ENCODE data around the gene MSH5.
A peak's percentile ranks its signal among the peaks of the same experiment; 100 is the strongest.

Gene MSH5

GRCh38 chr6:31713465-31713864 lies 26.3 kb upstream of the MSH5 start:
- DNase-seq (ENCODE audit: low read depth in 2 of 2) = no peak

GRCh38 chr6:31713991-31714684 lies 25.7 kb upstream of the MSH5 start:
- DNase-seq (ENCODE audit: low read depth in 2 of 2) = no peak

- no peak for DNase-seq (ENCODE audit: low read depth in 2 of 2)
Measured at GRCh38 chr6:31715022-31715958, 24.5 kb upstream of the MSH5 start, which contains the start of gene LY6G6D. Gene LY6G6D, plus strand, starts transcription at chr6:31715348. Its CDS starts 8 bp downstream, at chr6:31715356.

- no peak for DNase-seq (ENCODE audit: low read depth in 2 of 2)
Measured at GRCh38 chr6:31717499-31718222, 22.1 kb upstream of the MSH5 start.

- no peak for DNase-seq (ENCODE audit: low read depth in 2 of 2)
Measured at GRCh38 chr6:31718265-31718664, 21.5 kb upstream of the MSH5 start.

DNA sequence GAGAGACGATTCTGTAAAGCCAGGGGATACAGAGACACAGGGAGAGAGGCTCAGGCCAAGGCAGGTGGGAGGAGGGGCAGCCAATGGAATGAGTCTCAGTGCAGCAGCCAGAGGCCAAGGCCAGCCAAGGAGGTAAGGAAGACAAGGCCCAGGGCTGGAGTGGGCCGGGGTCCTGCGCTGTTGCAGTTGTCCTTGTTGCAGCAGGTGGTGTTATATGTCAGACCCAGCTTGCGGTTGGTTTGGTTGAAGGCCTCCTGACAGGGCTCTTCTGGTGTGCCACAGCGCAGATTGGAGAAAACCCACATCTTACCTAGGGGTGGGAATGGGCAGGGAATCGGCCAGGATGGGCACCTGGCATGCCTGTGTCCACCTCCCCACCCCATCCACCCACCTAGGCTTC lies 20.8 kb upstream of the MSH5 start:
- DNase-seq (ENCODE audit: low read depth in 2 of 2) = no peak

DNA sequence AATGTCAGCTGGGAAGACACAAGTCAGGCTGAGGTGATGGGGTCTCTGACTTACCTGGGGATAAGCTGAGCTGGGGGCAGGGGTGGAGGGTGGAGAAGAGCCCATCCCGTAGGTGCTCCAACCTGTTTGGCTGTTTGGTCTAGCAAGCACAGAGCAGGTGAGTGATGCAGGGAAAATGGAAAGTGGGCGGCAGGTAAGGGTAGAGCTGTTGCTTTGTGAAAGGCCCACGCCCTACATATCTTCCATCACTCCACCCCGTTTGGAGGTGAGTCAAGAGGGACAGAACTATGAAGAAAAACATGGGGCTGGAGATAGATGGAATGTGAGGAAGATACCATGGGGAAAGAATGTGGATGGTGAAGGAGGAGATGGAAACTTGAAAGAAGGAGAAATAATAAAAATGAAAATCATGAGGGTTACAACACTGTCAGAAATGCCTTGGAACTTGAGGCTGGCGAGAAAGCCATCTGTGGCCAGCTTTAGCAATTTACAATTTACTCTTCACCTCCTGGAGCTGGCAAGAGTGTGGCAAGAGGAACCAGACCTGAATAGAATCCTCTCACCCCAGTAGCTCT lies 19.5 kb upstream of the MSH5 start:
- no peak for DNase-seq (ENCODE audit: low read depth in 2 of 2)

GRCh38 chr6:31721351-31722020 lies 18.3 kb upstream of the MSH5 start, which contains the start of gene LY6G6C:
Gene LY6G6C, minus strand, starts transcription at chr6:31721746. Its CDS starts 67 bp downstream, at chr6:31721679.
- no peak for DNase-seq (ENCODE audit: low read depth in 2 of 2)

DNA sequence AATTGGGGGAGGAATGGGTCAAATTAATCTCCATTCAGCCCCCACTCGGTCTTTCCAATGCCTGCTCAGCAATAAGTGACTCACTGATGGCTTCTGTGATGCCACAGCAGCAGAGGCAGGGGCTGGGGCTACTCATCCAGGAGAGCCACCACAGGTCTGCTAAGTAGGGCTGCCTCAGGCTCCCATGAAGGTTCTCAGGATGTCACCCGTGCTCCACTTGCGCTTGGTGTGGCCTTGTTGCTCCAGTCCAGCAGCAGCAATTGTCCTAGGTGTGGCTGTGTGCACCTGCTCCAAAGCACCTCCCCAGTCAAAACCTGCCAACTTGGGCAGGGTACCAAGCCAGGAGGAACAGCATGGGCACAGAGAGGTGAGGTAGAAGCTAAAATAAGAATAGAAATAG lies 17.6 kb upstream of the MSH5 start:
- no peak for DNase-seq (ENCODE audit: low read depth in 2 of 2)

GRCh38 chr6:31723245-31723979 lies 16.4 kb upstream of the MSH5 start, which contains the start of gene MPIG6B:
Gene MPIG6B, plus strand, starts transcription at chr6:31723373. Its CDS starts 11 bp downstream, at chr6:31723384.
- DNase-seq (ENCODE audit: low read depth in 2 of 2) = no peak

DNA sequence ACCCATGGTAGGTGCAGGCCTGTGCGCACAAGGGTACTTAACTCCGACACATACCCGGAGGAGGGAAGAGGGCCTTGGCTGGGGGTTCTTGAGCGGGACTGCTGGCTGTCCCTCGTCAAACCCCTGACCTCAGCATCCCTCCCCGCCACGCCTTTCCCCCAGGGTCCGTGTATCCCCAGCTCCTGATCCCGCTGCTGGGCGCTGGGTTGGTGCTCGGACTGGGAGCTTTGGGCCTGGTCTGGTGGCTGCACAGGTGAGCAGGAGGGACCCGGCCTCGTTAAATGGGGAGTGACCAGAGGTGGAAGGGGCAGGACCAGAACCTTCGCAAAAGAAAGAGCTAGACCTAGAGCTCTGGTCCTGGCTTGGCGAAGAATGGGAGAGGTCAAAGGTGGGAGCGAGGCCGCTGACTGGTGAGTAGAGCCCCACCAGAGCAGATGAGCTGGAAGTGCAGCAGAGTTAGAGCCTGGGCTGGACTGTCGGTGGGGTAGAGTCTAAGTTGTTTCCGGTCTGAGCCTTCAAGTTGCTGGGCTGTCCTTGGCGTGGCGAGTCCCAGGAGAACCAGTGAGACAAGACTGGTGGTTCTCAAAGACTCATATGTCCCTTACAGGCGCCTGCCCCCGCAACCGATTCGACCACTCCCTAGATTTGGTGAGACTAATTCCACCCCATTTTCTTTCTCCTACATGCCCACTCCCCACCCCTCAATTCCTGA lies 15.7 kb upstream of the MSH5 start:
- no peak for DNase-seq (ENCODE audit: low read depth in 2 of 2)

- DNase-seq (ENCODE audit: low read depth in 2 of 2) = no peak
Measured at GRCh38 chr6:31725502-31726350, 14.1 kb upstream of the MSH5 start.

DNA sequence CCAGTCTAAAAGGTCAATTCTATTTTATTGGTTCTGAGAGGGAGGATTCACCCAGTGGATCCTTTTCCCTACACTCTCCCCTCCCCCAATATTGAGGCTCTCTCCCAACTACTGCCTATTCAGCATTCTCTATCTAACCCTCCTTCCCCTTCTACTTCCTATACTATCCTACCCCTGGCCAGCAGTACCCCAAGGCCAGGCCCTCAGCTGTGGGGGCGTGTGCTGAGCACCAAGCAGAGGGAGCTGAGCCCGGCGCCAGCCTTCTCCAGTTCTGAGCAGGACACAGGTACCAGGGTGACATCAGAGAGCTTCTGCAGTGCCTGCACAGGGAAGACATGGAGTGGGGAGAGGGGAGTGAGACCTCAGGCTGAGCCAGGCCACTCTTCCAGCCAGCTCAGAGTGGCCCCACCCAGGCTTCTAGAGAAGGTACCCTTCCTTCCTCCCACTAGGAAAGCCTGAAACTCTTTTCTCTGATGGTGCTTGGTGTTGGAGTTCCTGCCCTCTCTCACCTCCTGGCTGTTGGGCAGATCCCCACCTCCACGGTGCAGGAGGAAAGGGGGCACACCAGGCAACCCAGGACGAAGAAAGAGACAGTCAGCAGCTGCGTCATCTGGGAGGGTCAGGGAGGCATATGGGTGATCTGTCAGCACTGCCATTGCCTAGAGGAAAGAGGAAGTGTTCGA lies 12.6 kb upstream of the MSH5 start:
- DNase-seq (ENCODE audit: low read depth in 2 of 2) = no peak

- DNase-seq (ENCODE audit: low read depth in 2 of 2) = no peak
Measured at GRCh38 chr6:31727717-31728671, 11.8 kb upstream of the MSH5 start.

GRCh38 chr6:31728767-31729514 lies 10.9 kb upstream of the MSH5 start, which contains the start of gene DDAH2:
Gene DDAH2, minus strand, starts transcription at chr6:31729299. Its CDS starts 138 bp downstream, at chr6:31729161.
- no peak for DNase-seq (ENCODE audit: low read depth in 2 of 2)

DNA sequence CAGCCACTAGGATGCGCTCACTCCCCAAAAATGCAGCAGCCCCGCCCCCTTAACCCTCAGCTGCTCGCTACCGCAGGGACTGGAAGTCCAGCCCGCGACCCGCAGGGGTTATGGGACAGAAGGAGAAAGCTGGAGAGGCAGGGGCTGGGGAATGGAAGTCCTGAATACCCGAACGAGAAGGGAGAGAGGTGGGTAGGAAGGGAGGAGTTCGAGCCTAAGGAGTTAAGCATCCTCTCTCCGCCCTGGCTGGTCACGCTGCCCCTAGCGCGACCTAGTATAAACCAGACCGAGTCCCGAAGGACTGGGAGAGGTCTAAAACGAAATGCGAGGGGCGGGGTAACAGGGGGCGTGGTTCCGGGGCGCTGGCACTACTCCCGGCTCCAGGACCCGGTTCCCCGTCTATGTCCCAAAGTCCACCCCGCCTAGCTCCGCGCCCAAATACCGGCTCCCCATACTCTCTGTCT lies 10.3 kb upstream of the MSH5 start:
- DNase-seq (ENCODE audit: low read depth in 2 of 2) = peak; percentile 64 to 66

Measured in activated CD8-positive, alpha-beta memory T cell treated with anti-CD3 and anti-CD28 coated beads for 4 hours (primary cell).